CD14-positive monocyte (primary cell): ENCODE measurements around the gene ITK. TPM values are rescaled to one million over a fixed set of nuclear protein-coding genes. Genes with fewer than 3 reads are reported as not detected.

Experiments used
- DNase-seq, 3 donors: peaks; one replicate each; pipeline ENCODE4 v3.0.0-alpha.2; 2011 to 2022
- H2AFZ ChIP-seq: 2 replicates; pipeline ENCODE4 v1.6.0; 2012; ENCODE audit warnings: mild to moderate bottlenecking, low read depth, low read length, inconsistent platforms; ENCODE audit not compliant: insufficient read depth, poor library complexity, severe bottlenecking
- H3K27ac ChIP-seq, 2 donors: 1 replicate in 1 of 2; 2 replicates in 1 of 2; pipeline ENCODE4 v1.5.1; 2012 to 2013; ENCODE audit warnings: low read length in 2 of 2, control low read depth in 1 of 2, inconsistent platforms in 1 of 2, low read depth in 1 of 2, mild to moderate bottlenecking in 1 of 2
- H3K27me3 ChIP-seq, 2 donors: one replicate each; pipeline versions ENCODE4 v1.6.0 to v1.6.1; 2011 to 2013; ENCODE audit warnings: low read length in 2 of 2; ENCODE audit not compliant: control insufficient read depth in 2 of 2, insufficient read depth in 2 of 2
- H3K36me3 ChIP-seq, 2 donors: replicated peaks in 1 of 2; 1 replicate in 1 of 2; 2 replicates in 1 of 2; pipeline versions ENCODE4 v1.5.1 to v1.6.1; 2012 to 2013; ENCODE audit warnings: low read length in 2 of 2, control low read depth in 1 of 2, inconsistent platforms in 1 of 2, mild to moderate bottlenecking in 1 of 2; ENCODE audit not compliant: insufficient read depth in 2 of 2, control insufficient read depth in 1 of 2
- H3K4me1 ChIP-seq, 2 donors: 1 replicate in 1 of 2; 2 replicates in 1 of 2; pipeline versions ENCODE4 v1.5.1 to v1.6.1; 2012 to 2013; ENCODE audit warnings: low read length in 2 of 2, control low read depth in 1 of 2, inconsistent platforms in 1 of 2, mild to moderate bottlenecking in 1 of 2, moderate library complexity in 1 of 2; ENCODE audit not compliant: insufficient read depth in 2 of 2, control insufficient read depth in 1 of 2
- H3K4me2 ChIP-seq: replicated peaks from 2 replicates; pipeline ENCODE3; 2012; ENCODE audit warnings: low read length, moderate library complexity, mild to moderate bottlenecking; ENCODE audit not compliant: poor library complexity, severe bottlenecking; ENCODE audit errors: extremely low read depth
- H3K4me3 ChIP-seq, 3 experiments: fragments of 200-600 bp in 1 of 3; sonication (generic) in 1 of 3; replicated peaks in 1 of 3; 1 replicate in 2 of 3; 2 replicates in 1 of 3; pipeline ENCODE4 v1.5.1; 2011 to 2013; ENCODE audit warnings: low read length in 3 of 3, mild to moderate bottlenecking in 3 of 3, control low read depth in 2 of 3, low read depth in 2 of 3, inconsistent platforms in 1 of 3, moderate library complexity in 1 of 3
- H3K79me2 ChIP-seq: 2 replicates; pipeline ENCODE4 v1.6.0; 2012; ENCODE audit warnings: mild to moderate bottlenecking, control low read depth, inconsistent platforms, low read length, moderate library complexity; ENCODE audit not compliant: insufficient read depth
- H3K9ac ChIP-seq: 2 replicates; pipeline ENCODE4 v1.6.0; 2017; ENCODE audit warnings: low read length, mild to moderate bottlenecking; ENCODE audit not compliant: insufficient read depth, poor library complexity, severe bottlenecking
- H3K9me3 ChIP-seq, 2 donors: replicated peaks in 1 of 2; 1 replicate in 1 of 2; 2 replicates in 1 of 2; pipeline versions ENCODE4 v1.5.1 to v1.6.1; 2012 to 2013; ENCODE audit warnings: low read length in 2 of 2, control low read depth in 1 of 2; ENCODE audit not compliant: control insufficient read depth in 1 of 2, insufficient read depth in 1 of 2
- H4K20me1 ChIP-seq: 2 replicates; pipeline ENCODE4 v1.6.0; 2012; ENCODE audit warnings: mild to moderate bottlenecking, low read length, control low read depth, moderate library complexity; ENCODE audit not compliant: insufficient read depth
- H3K27ac Mint-ChIP-seq, 7 donors: one replicate each; pipeline ENCODE4 v1.8.0; 2020; ENCODE audit warnings: mild to moderate bottlenecking in 7 of 7, mixed read lengths in 7 of 7, moderate library complexity in 6 of 7, inconsistent platforms in 2 of 7
- H3K27me3 Mint-ChIP-seq, 3 donors: one replicate each; pipeline ENCODE4 v1.8.0; 2021 to 2022; ENCODE audit warnings: low read depth in 3 of 3, mild to moderate bottlenecking in 3 of 3, mixed read lengths in 3 of 3, moderate library complexity in 3 of 3, inconsistent platforms in 1 of 3
- H3K36me3 Mint-ChIP-seq, 2 donors: one replicate each; pipeline ENCODE4 v1.8.0; 2020; ENCODE audit warnings: mixed read lengths in 2 of 2, inconsistent platforms in 1 of 2, mild to moderate bottlenecking in 1 of 2
- H3K4me1 Mint-ChIP-seq: one replicate; pipeline ENCODE4 v1.8.0; 2020; ENCODE audit warnings: mild to moderate bottlenecking, mixed read lengths
- H3K4me3 Mint-ChIP-seq, 2 donors: one replicate each; pipeline ENCODE4 v1.8.0; 2020; ENCODE audit warnings: mild to moderate bottlenecking in 2 of 2, mixed read lengths in 2 of 2, moderate library complexity in 1 of 2
- H3K9me3 Mint-ChIP-seq, 7 donors: one replicate each; pipeline ENCODE4 v1.8.0; 2020 to 2022; ENCODE audit warnings: mixed read lengths in 7 of 7, mild to moderate bottlenecking in 6 of 7, moderate library complexity in 6 of 7, inconsistent platforms in 2 of 7
- CTCF ChIP-seq: fragments of 200-600 bp; IDR thresholded peaks from one replicate; pipeline ENCODE4 v1.8.0; 2022; ENCODE audit warnings: antibody characterized with exemption, mild to moderate bottlenecking
- WGBS: methylation state at CpG from one replicate; pipeline ENCODE4 v1.1.5; 2013; ENCODE audit warnings: missing lambda C conversion rate; ENCODE audit not compliant: insufficient coverage; 5-methylcytosine and 5-hydroxymethylcytosine counted together
- intact Hi-C, 2 donors: fragments of 100-400 bp; cut with micrococcal nuclease; formaldehyde crosslinking; loops; one replicate each; pipeline versions ENCODE4 v1.15.0 to v1.15.1; 2023
- polyA plus RNA-seq, 3 donors: library from polyadenylated mRNA; depleted of rRNA in 1 of 3; unstranded in 2 of 3; stranded (reverse) in 1 of 3; fragments of 300-500 nt in 2 of 3; fragments of >200 nt in 1 of 3; fragmentation: Illumina TruSeq in 2 of 3; gene quantifications; 1 replicate in 2 of 3; 2 replicates in 1 of 3; pipeline ENCODE4 v1.2.3, GENCODE V29; 2012 to 2021

ITK gene
- polyA plus RNA-seq, 3 donors, result 0.03 to 0.60 (median 0.39) TPM

GRCh38 chr5:157159209-157159751 is 21.4 kb upstream of the ITK start:
- Mint-ChIP-seq H3K27me3 (peaks cover 2 to 15% (median 9%) of the 10 kb centered on the region in 3 donors), H3K36me3 (no peaks in the 10 kb centered on the region), H3K27ac (peak overlapping the region in 1 of 7 donors; percentile 1), H3K4me3 (no peak overlapping the region), H3K4me1 (no peaks in the 10 kb centered on the region), H3K9me3 (peaks cover 0 to 2% (median 0%) of the 10 kb centered on the region in 7 donors)
- no peak for DNase-seq
- no peak overlapping the region for H3K9ac ChIP-seq
- no peaks in the 10 kb centered on the region for H4K20me1 ChIP-seq
- no peak overlapping the region for H3K4me2 ChIP-seq
- no peaks in the 10 kb centered on the region for H3K9me3 ChIP-seq
- no peaks in the 10 kb centered on the region for H3K4me1 ChIP-seq
- intact Hi-C loops, result no loop called here
- WGBS, result 95% methylated on average over 2 of the region's 6 CpGs
- H3K27me3 ChIP-seq, result no peaks in the 10 kb centered on the region
- H3K36me3 ChIP-seq, result no peaks in the 10 kb centered on the region
- TF ChIP-seq CTCF, result no peak
- H2AFZ ChIP-seq, result no peak overlapping the region
- no peak overlapping the region for H3K27ac ChIP-seq
- no peak overlapping the region for H3K4me3 ChIP-seq
- no peaks in the 10 kb centered on the region for H3K79me2 ChIP-seq

- Mint-ChIP-seq H3K4me3 (no peak overlapping the region), H3K27ac (peak overlapping the region in 1 of 7 donors; percentile 76), H3K36me3 (no peaks in the 10 kb centered on the region), H3K9me3 (peaks cover 0 to 2% (median 0%) of the 10 kb centered on the region in 7 donors), H3K4me1 (no peaks in the 10 kb centered on the region), H3K27me3 (peaks cover 2 to 12% (median 9%) of the 10 kb centered on the region in 3 donors)
- H3K9me3 ChIP-seq, result no peaks in the 10 kb centered on the region
- no peaks in the 10 kb centered on the region for H3K79me2 ChIP-seq
- H3K27ac ChIP-seq, result no peak overlapping the region
- no peak for TF ChIP-seq CTCF
- no peaks in the 10 kb centered on the region for H3K36me3 ChIP-seq
- no peaks in the 10 kb centered on the region for H3K27me3 ChIP-seq
- no peak overlapping the region for H3K9ac ChIP-seq
- no peaks in the 10 kb centered on the region for H4K20me1 ChIP-seq
- intact Hi-C loops, result no loop called here
- no peaks in the 10 kb centered on the region for H3K4me1 ChIP-seq
- no peak overlapping the region for H3K4me2 ChIP-seq
- DNase-seq, result no peak
- H3K4me3 ChIP-seq, result no peak overlapping the region
- 100% methylated on average over 4 of the region's 4 CpGs for WGBS
- H2AFZ ChIP-seq, result no peak overlapping the region
These were observed 20.6 kb upstream of the ITK start for GRCh38 chr5:157160001-157160400.
